Suppressor macrophage treated with lipopolysaccharide for 4 hours (primary cell): ENCODE measurements around the gene TNS1.

Source experiments
- DNase-seq: peaks from one replicate; pipeline ENCODE4 v3.0.0-alpha.2; 2020

TNS1 gene

GRCh38 chr2:217998926-217999594 is 3.7 kb downstream of the TNS1 start:
- DNase-seq = peak; percentile 56

- no peak for DNase-seq
Observed at GRCh38 chr2:217997510-217997909, 5.3 kb downstream of the TNS1 start.

GRCh38 chr2:217996361-217996760 is 6.4 kb downstream of the TNS1 start:
- peak; percentile 90 for DNase-seq

GRCh38 chr2:217995731-217996231 is 7.0 kb downstream of the TNS1 start:
- no peak for DNase-seq

GRCh38 chr2:217994776-217995274 is 8.0 kb downstream of the TNS1 start:
- DNase-seq = no peak

- peak; percentile 73 for DNase-seq
Observed at GRCh38 chr2:217993817-217994463, 8.9 kb downstream of the TNS1 start.

GRCh38 chr2:217993138-217993537 is 9.7 kb downstream of the TNS1 start:
- peak; percentile 70 for DNase-seq

GRCh38 chr2:217992061-217992460 is 10.7 kb downstream of the TNS1 start:
- no peak for DNase-seq

- no peak for DNase-seq
Observed at GRCh38 chr2:217990791-217991465, 11.9 kb downstream of the TNS1 start.

- DNase-seq = no peak
Observed at GRCh38 chr2:217990389-217990788, 12.4 kb downstream of the TNS1 start.

- no peak for DNase-seq
Observed at GRCh38 chr2:217989221-217989948, 13.4 kb downstream of the TNS1 start.

GRCh38 chr2:217988840-217989204 is 14.0 kb downstream of the TNS1 start:
- no peak for DNase-seq

GRCh38 chr2:217988014-217988839 is 14.6 kb downstream of the TNS1 start:
- DNase-seq = peak; percentile 93

- no peak for DNase-seq
Observed at GRCh38 chr2:217987391-217987790, 15.4 kb downstream of the TNS1 start.

- no peak for DNase-seq
Observed at GRCh38 chr2:217986256-217986961, 16.4 kb downstream of the TNS1 start.

GRCh38 chr2:217983276-217984233 is 19.2 kb downstream of the TNS1 start:
- no peak for DNase-seq

- DNase-seq = no peak
Observed at GRCh38 chr2:217981971-217982370, 20.8 kb downstream of the TNS1 start.

- DNase-seq = no peak
Observed at GRCh38 chr2:217981084-217981730, 21.6 kb downstream of the TNS1 start.

- no peak for DNase-seq
Observed at GRCh38 chr2:217980591-217980990, 22.2 kb downstream of the TNS1 start.

- no peak for DNase-seq
Observed at GRCh38 chr2:217980036-217980435, 22.8 kb downstream of the TNS1 start.
